Motor neuron (in vitro differentiated cells): Measurements from ENCODE around the gene NEDD1. TPM values are rescaled to one million over a fixed set of nuclear protein-coding genes. Genes with fewer than 3 reads are reported as not detected.

Experiments used
- ATAC-seq, 8 experiments: fragments of 200-7000 bp; cut with Tn5 transposase; replicated peaks in 6 of 8; 2 replicates each; pipeline ENCODE4 v1.8.0; 2021; ENCODE audit warnings: mild to moderate bottlenecking in 8 of 8, moderate library complexity in 8 of 8
- H3K27ac ChIP-seq, 2 donors: fragments of 250-450 bp; sonication (Bioruptor Pico); 2 replicates each; pipeline ENCODE4 v1.9.0; 2021; ENCODE audit warnings: antibody characterized with exemption in 2 of 2, mild to moderate bottlenecking in 2 of 2, moderate library complexity in 1 of 2
- H3K4me1 ChIP-seq, 2 donors: fragments of 250-450 bp; sonication (Bioruptor Pico); replicated peaks in 1 of 2; 2 replicates each; pipeline ENCODE4 v1.6.1; 2021; ENCODE audit warnings: antibody characterized with exemption in 2 of 2, mild to moderate bottlenecking in 2 of 2, moderate library complexity in 1 of 2
- H3K4me3 ChIP-seq, 5 donors: fragments of 250-450 bp; sonication (Bioruptor Pico); 2 replicates each; pipeline ENCODE4 v1.9.0; 2021; ENCODE audit warnings: antibody characterized with exemption in 5 of 5, mild to moderate bottlenecking in 5 of 5, moderate library complexity in 4 of 5
- WGBS, 10 experiments: fragments of 450-650 bp; shearing (Covaris generic); methylation state at CpG; one replicate each; pipeline ENCODE4 v1.0.0; 2022; 5-methylcytosine and 5-hydroxymethylcytosine counted together
- in situ Hi-C, 9 experiments: fragments of 400-800 bp; cut with MboI; loops; one replicate each; pipeline ENCODE4 v1.15.0; 2021; ENCODE audit warnings: low sequenced_read_pairs in 9 of 9, low pct_unique_long_range_greater_than_20kb in 2 of 9; ENCODE audit not compliant: unreplicated experiment in 9 of 9
- total RNA-seq, 8 experiments: library from RNA; unstranded; fragments of 300-600 nt; gene quantifications; 2 replicates each; pipeline versions ENCODE4 v1.2.3 to v1.2.4, GENCODE V29; 2022

NEDD1 gene
- total RNA-seq, result 10 to 100 TPM in 6 of 8 experiments, 1 to 10 TPM in 2; 8.2 to 29.4 (median 12.8) TPM

GRCh38 chr12:96906849-96907670 is at the start of gene NEDD1:
TSS of gene NEDD1 (plus strand) at chr12:96907257. CDS start at chr12:96909760, 2,503 bp downstream.
- peak within 1 kb of the TSS in 1 of 2 donors; percentile 54 for H3K27ac ChIP-seq
- peaks cover 5 to 8% of the 10 kb centered on the region in 2 donors for H3K4me1 ChIP-seq
- WGBS, 10 experiments, result 0 to 51% (median 14%) methylated on average over 1 to 6 of the region's 68 CpGs; no CpG with 5 or more reads in 4 of the 10 experiments
- in situ Hi-C loops, result no loop called here
- ATAC-seq, result peak; percentile 94 to 97 (median 96)
- peak within 1 kb of the TSS; percentile 52 to 98 (median 77) for H3K4me3 ChIP-seq

GRCh38 chr12:96858162-96858561 is 48.9 kb upstream of the NEDD1 start:
- Histone ChIP-seq H3K4me1 (peaks cover 0 to 7% of the 10 kb centered on the region in 2 donors), H3K4me3 (no peak overlapping the region), H3K27ac (no peak overlapping the region)
- no peak for ATAC-seq
- 0 to 100% (median 60%) methylated on average over 1 of the region's 1 CpG; no CpG with 5 or more reads in 1 of the 10 experiments for WGBS, 10 experiments
- in situ Hi-C loops, result no loop called here

GRCh38 chr12:96861656-96862055 is 45.4 kb upstream of the NEDD1 start:
- Histone ChIP-seq H3K4me1 (no peaks in the 10 kb centered on the region), H3K27ac (no peak overlapping the region), H3K4me3 (no peak overlapping the region)
- ATAC-seq, result peak in 2 of 8 experiments; percentile 34 to 35
- 4 to 100% (median 85%) methylated on average over 1 to 2 of the region's 2 CpGs for WGBS, 10 experiments
- in situ Hi-C loops, result no loop called here

GRCh38 chr12:96862326-96862725 is 44.7 kb upstream of the NEDD1 start:
- ATAC-seq, result no peak
- no peak overlapping the region for H3K27ac ChIP-seq
- WGBS, 10 experiments, result 29 to 100% (median 76%) methylated on average over 1 of the region's 1 CpG
- H3K4me1 ChIP-seq, result no peaks in the 10 kb centered on the region
- in situ Hi-C loops, result no loop called here
- no peak overlapping the region for H3K4me3 ChIP-seq

GRCh38 chr12:96864335-96864734 is 42.7 kb upstream of the NEDD1 start:
- WGBS, 10 experiments, result 25 to 100% (median 80%) methylated on average over 2 to 4 of the region's 4 CpGs; no CpG with 5 or more reads in 5 of the 10 experiments
- in situ Hi-C loops, result no loop called here
- ATAC-seq, result no peak

GRCh38 chr12:96866801-96867590 is 40.1 kb upstream of the NEDD1 start:
- Histone ChIP-seq H3K27ac (no peak overlapping the region), H3K4me1 (no peaks in the 10 kb centered on the region), H3K4me3 (no peak overlapping the region)
- in situ Hi-C loops, result no loop called here
- WGBS, 10 experiments, result 34 to 91% (median 76%) methylated on average over 1 to 4 of the region's 4 CpGs; no CpG with 5 or more reads in 1 of the 10 experiments
- no peak for ATAC-seq

More at GRCh38 chr12:96864335-96864734, 42.7 kb upstream of the NEDD1 start:
- Histone ChIP-seq H3K4me3 (no peak overlapping the region), H3K4me1 (no peaks in the 10 kb centered on the region), H3K27ac (no peak overlapping the region)

GRCh38 chr12:96870946-96871345 is 36.1 kb upstream of the NEDD1 start:
- in situ Hi-C loops, result no loop called here
- WGBS, 10 experiments, result 11 to 100% (median 92%) methylated on average over 1 of the region's 1 CpG; no CpG with 5 or more reads in 2 of the 10 experiments
- Histone ChIP-seq H3K4me3 (no peak overlapping the region), H3K27ac (no peak overlapping the region), H3K4me1 (no peaks in the 10 kb centered on the region)
- peak in 2 of 8 experiments; percentile 25 to 79 for ATAC-seq

GRCh38 chr12:96872961-96873360 is 34.1 kb upstream of the NEDD1 start:
- ATAC-seq, result no peak
- Histone ChIP-seq H3K4me1 (no peaks in the 10 kb centered on the region), H3K4me3 (no peak overlapping the region), H3K27ac (no peak overlapping the region)
- in situ Hi-C loops, result no loop called here

GRCh38 chr12:96874211-96874610 is 32.8 kb upstream of the NEDD1 start:
- ATAC-seq, result peak in 2 of 8 experiments; percentile 34 to 63
- WGBS, 10 experiments, result 0 to 100% (median 80%) methylated on average over 1 to 2 of the region's 2 CpGs; no CpG with 5 or more reads in 1 of the 10 experiments
- in situ Hi-C loops, result no loop called here
- Histone ChIP-seq H3K27ac (no peak overlapping the region), H3K4me1 (no peaks in the 10 kb centered on the region), H3K4me3 (no peak overlapping the region)

GRCh38 chr12:96876966-96877365 is 30.1 kb upstream of the NEDD1 start:
- Histone ChIP-seq H3K4me3 (no peak overlapping the region), H3K27ac (no peak overlapping the region), H3K4me1 (no peaks in the 10 kb centered on the region)
- WGBS, 10 experiments, result 0 to 100% (median 67%) methylated on average over 1 to 3 of the region's 3 CpGs; no CpG with 5 or more reads in 2 of the 10 experiments
- ATAC-seq, result no peak
- in situ Hi-C loops, result no loop called here

GRCh38 chr12:96878704-96879103 is 28.4 kb upstream of the NEDD1 start:
- H3K4me3 ChIP-seq, result no peak overlapping the region
- no peak overlapping the region for H3K27ac ChIP-seq
- whole genome bisulfite sequencing, 10 experiments, result 80 to 100% (median 100%) methylated on average over 1 of the region's 1 CpG; no CpG with 5 or more reads in 5 of the 10 experiments
- in situ Hi-C loops, result no loop called here
- ATAC-seq, result peak in 1 of 8 experiments; percentile 34
- H3K4me1 ChIP-seq, result no peaks in the 10 kb centered on the region

GRCh38 chr12:96879301-96879700 is 27.8 kb upstream of the NEDD1 start:
- Histone ChIP-seq H3K4me1 (no peaks in the 10 kb centered on the region), H3K27ac (no peak overlapping the region), H3K4me3 (no peak overlapping the region)
- 60 to 100% (median 86%) methylated on average over 1 of the region's 4 CpGs; no CpG with 5 or more reads in 5 of the 10 experiments for WGBS, 10 experiments
- ATAC-seq, result no peak
- in situ Hi-C loops, result no loop called here

- H3K27ac ChIP-seq, result no peak overlapping the region
- ATAC-seq, result no peak
- 70 to 100% (median 83%) methylated on average over 1 to 3 of the region's 3 CpGs; no CpG with 5 or more reads in 2 of the 10 experiments for WGBS, 10 experiments
- H3K4me3 ChIP-seq, result no peak overlapping the region
- in situ Hi-C loops, result no loop called here
- no peaks in the 10 kb centered on the region for H3K4me1 ChIP-seq
Measured at GRCh38 chr12:96880220-96880619, 26.8 kb upstream of the NEDD1 start.
